GM20431 (cell line): ENCODE results near the gene ARID3A.

Source experiments
- in situ Hi-C: fragments of 300-500 bp; cut with MseI, MboI; formaldehyde crosslinking; loops from one replicate; pipeline ENCODE4 v1.15.0; 2020; ENCODE audit warnings: low sequenced_read_pairs; ENCODE audit not compliant: unreplicated experiment

The ARID3A gene

GRCh38 chr19:977058-977464 lies 51.2 kb downstream of the ARID3A start:
- in situ Hi-C loops, result no loop called here

- in situ Hi-C loops, result no loop called here
These were observed 53.5 kb downstream of the ARID3A start for GRCh38 chr19:979318-979741.

- in situ Hi-C loops, result no loop called here
These were observed 54.5 kb downstream of the ARID3A start for GRCh38 chr19:980133-980998.

GRCh38 chr19:982567-983170 lies 56.8 kb downstream of the ARID3A start:
- in situ Hi-C loops, result no loop called here

- in situ Hi-C loops, result no loop called here
These were observed 58.5 kb downstream of the ARID3A start, which contains the start of gene WDR18 for GRCh38 chr19:984165-984967. Gene WDR18, plus strand, starts transcription at chr19:984345. Its CDS starts 9 bp downstream, at chr19:984354.

- in situ Hi-C loops, result loop anchor here (5.0 kb wide), 1 partner anchor 64 kb away; no protein-coding TSS in a partner anchor
These were observed 60.2 kb downstream of the ARID3A start for GRCh38 chr19:986083-986482.

DNA sequence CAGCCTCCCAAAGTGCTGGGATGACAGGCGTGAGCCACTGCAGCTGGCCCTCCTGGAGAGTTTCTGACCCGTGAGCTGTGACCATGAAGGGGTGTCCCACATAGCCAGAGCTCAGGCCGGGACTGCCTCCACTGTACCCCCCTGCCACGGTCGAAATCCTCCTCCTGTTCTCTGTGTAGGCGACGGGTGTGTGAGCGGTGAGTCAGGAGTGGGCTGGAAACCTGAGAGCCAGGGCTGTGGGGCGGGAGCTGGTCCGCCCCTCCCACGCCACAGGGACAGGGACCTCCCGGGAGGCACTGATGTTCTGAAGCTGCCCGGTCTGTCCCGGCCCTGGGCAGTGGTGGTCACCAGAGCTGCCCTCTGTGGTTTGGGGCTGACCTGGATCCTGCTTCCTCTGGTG lies 62.2 kb downstream of the ARID3A start:
- in situ Hi-C loops, result loop anchor here (5.0 kb wide), 1 partner anchor 66 kb away; no protein-coding TSS in a partner anchor

DNA sequence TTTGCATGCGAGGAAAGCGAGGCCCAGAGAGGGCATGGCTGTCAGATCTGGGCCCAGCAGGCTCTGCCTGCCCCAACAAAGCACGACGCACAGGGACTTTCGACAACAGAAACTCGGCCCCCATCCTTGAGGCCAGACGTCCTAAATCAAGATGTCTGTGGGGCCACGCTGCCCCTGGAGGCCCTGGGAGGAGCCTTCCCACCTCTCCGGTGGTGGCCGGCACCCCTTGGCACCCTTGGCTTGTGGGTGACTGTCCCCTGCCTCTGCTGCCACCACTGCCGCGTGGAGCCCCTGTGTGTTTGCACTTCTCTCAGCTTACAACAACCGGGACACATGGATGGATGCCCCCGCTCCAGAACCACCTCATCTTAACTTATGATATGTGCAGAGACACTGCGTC lies 62.7 kb downstream of the ARID3A start:
- in situ Hi-C loops, result loop anchor here (5.0 kb wide), 1 partner anchor 66 kb away; no protein-coding TSS in a partner anchor

DNA sequence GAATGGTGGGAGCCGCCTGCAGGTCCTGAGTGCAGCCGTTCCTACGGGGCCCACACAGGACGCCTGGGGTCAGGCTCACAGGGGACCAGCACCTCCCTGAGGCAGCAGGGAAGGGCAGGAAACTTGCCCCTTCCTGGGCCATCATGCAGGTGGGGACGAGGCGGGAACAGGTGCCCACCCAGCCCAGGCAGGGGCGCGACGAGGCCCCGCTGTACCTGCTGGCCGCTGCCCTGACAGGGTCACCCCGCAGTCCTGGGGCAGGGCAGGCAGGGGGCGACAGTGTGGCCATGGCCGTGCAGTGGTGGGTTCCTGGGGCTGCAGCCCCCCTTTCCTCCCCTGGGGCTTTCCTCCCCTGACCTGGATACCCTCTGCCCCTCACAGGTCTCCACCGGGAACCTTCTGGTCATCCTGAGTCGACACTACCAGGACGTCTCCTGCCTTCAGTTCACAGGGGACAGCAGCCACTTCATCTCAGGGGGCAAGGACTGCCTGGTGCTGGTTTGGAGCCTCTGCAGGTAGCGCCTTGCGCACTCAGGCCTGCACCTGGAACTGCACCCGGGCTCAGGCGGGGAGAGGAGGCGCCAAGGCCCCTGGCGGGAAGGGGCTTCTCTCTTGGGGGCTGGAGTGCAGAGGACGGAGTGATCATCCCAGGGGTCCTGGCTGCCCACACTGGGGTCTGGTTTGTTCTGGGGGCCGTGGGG lies 63.7 kb downstream of the ARID3A start:
- in situ Hi-C loops, result loop anchor here (5.0 kb wide), 1 partner anchor 67 kb away; no protein-coding TSS in a partner anchor

DNA sequence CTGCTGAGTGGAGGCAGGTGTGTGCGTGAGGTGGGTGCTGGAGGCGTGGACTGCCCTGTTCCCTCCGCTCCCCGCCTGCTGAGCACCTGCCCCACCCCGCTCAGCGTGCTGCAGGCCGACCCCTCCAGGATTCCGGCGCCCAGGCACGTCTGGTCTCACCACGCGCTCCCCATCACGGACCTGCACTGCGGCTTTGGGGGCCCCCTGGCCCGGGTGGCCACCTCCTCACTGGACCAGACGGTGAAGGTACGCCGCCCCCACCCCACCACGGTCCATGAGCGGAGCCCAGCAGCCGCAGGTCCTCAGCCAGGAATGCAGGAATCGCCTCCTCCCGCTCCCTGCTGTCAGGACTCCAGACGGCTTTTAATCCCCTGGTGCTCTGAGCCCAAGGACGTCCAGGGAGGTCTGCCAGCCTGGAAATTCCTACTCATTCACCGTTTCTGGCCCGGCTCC lies 64.3 kb downstream of the ARID3A start:
- in situ Hi-C loops, result no loop called here

DNA sequence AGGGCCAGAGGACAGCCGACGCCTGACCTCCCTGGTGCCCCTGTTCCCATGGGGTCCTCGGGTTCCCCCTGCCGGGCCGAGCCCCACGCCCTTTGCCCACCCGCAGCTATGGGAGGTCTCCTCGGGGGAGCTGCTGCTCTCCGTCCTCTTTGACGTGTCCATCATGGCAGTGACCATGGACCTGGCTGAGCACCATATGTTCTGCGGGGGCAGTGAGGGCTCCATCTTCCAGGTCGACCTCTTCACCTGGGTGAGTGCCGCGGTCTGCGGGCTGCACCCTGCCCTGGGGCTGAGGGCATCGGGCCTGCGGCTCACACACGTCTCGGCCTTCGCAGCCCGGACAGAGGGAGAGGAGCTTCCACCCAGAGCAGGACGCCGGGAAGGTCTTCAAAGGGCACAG lies 64.9 kb downstream of the ARID3A start:
- in situ Hi-C loops, result no loop called here

- in situ Hi-C loops, result no loop called here
These were observed 65.5 kb downstream of the ARID3A start for GRCh38 chr19:991174-991931.

DNA sequence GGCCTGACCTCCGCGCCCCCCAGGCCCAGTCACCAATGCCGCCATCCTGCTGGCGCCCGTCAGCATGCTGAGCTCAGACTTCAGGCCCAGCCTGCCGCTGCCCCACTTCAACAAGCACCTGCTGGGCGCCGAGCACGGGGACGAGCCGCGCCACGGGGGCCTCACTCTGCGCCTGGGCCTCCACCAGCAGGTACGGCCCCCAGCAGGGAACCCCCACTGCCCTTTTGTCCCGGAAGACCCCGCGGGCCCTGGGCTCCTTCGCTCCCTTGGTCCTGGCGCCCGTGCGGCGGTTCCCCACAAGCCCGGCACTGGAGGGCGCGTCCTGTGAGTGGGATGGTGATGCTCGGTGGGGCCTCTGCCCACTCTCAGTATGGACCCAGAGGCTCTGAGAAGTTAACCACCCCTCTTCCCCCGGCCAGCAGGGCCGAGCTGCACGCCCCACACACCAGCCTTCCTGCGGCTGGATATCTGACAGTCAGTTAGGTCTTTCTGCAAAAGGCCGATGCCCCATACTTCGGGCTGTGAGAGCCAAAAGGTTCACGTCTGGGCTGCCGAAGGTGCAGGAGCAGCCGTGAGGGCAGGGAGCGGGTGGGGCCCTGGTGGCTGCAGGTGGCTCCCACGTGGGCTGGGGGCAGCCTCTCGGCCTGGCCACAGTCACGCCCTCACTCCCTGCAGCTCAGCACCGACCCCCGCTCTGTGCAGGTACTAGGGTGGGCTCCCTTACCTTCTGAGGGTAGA lies 66.3 kb downstream of the ARID3A start:
- in situ Hi-C loops, result no loop called here

DNA sequence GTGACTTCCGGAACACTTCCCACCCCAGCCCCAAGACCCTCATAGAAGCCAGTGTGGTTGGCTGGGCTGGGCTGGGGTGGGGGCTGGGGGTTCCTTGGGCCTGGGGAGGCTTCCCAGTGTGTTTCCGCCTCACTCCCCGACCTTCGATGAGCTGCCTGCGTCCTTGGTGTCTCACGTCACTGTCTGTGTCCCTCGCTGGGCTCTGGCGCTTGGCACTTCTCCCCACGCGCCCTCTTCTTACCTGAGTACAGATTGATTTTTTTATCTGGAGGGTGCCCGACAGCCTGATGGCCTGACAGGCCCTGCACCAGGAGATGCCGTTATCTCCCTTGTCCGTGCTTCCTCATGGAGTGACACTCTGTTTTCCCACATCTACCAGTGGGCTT lies 66.8 kb downstream of the ARID3A start:
- in situ Hi-C loops, result no loop called here

GRCh38 chr19:993361-993830 lies 67.6 kb downstream of the ARID3A start:
- in situ Hi-C loops, result no loop called here

- in situ Hi-C loops, result no loop called here
These were observed 68.1 kb downstream of the ARID3A start for GRCh38 chr19:993831-994393.

GRCh38 chr19:994516-994915 lies 68.7 kb downstream of the ARID3A start:
- in situ Hi-C loops, result no loop called here
